ENCODE results near the gene CCDC181. TPM values are rescaled to one million over a fixed set of nuclear protein-coding genes. Genes with fewer than 3 reads are reported as not detected.

CCDC181 gene
- total and polyA plus RNA-seq, 2 donors (not counting 3 experiments of a cell fraction or from before 2014, with no cell fraction given) = 0.18 to 0.22 TPM

DNA sequence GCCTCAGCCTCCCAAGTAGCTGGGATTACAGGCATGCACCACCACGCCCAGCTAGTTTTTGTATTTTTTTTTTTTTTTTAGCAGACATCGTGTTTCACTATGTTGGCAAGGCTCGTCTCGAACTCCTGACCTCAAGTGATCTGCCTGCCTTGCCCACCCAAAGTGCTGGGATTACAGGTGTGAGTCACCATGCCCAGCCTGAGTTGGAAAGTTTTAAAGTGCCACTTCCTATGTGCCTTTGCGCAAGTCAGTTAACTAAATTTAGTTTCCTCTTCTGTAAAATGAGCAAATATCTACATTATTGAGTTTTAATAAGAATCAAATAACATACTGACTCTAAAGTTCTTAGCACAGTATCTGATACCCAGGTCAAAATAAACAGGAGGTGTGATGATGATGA lies 46.1 kb upstream of the CCDC181 start:
- ChIA-PET CTCF (interaction anchor here (0.6 to 1.3 kb wide), 2 partner anchors 13 to 36 kb away, joined by 3 read pairs; no protein-coding TSS in a partner anchor), POLR2A (no interaction called here)
- TF ChIP-seq GATA2 (IDR thresholded peaks at IDR 0.05; ENCODE audit: insufficient read depth, insufficient read length, low read depth, low read length) (no peak), JUN (IDR thresholded peaks at IDR 0.05; ENCODE audit: borderline replicate concordance, insufficient read depth, insufficient read length, low read depth) (no peak), MYC (IDR thresholded peaks at IDR 0.05; ENCODE audit: low read depth, low read length) (no peak), POLR2A (IDR thresholded peaks at IDR 0.05; ENCODE audit: low read depth, low read length) (no peak), EZH2 (IDR thresholded peaks at IDR 0.05; ENCODE audit: borderline replicate concordance, low read depth, low read length, severe bottlenecking) (no peak), POLR2AphosphoS5 (IDR thresholded peaks at IDR 0.05; ENCODE audit: insufficient read depth, low read depth, low read length) (no peak), FOS (IDR thresholded peaks at IDR 0.05; ENCODE audit: borderline replicate concordance, insufficient read depth, low read length) (no peak)
- TF ChIP-seq, protein P1, sequence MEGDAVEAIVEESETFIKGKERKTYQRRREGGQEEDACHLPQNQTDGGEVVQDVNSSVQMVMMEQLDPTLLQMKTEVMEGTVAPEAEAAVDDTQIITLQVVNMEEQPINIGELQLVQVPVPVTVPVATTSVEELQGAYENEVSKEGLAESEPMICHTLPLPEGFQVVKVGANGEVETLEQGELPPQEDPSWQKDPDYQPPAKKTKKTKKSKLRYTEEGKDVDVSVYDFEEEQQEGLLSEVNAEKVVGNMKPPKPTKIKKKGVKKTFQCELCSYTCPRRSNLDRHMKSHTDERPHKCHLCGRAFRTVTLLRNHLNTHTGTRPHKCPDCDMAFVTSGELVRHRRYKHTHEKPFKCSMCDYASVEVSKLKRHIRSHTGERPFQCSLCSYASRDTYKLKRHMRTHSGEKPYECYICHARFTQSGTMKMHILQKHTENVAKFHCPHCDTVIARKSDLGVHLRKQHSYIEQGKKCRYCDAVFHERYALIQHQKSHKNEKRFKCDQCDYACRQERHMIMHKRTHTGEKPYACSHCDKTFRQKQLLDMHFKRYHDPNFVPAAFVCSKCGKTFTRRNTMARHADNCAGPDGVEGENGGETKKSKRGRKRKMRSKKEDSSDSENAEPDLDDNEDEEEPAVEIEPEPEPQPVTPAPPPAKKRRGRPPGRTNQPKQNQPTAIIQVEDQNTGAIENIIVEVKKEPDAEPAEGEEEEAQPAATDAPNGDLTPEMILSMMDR (IDR thresholded peaks at IDR 0.05; ENCODE audit: extremely low read depth in 1 of 2, insufficient read depth in 1 of 2, low read depth in 1 of 2, low read length in 2 of 2) = no peak
- TF ChIP-seq, protein P2, sequence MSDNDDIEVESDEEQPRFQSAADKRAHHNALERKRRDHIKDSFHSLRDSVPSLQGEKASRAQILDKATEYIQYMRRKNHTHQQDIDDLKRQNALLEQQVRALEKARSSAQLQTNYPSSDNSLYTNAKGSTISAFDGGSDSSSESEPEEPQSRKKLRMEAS (IDR thresholded peaks at IDR 0.05; ENCODE audit: insufficient read depth, insufficient read length) = no peak

More for the DNA sequence above, 46.1 kb upstream of the CCDC181 start:
- no peak overlapping the region for H3K4me2 ChIP-seq (ENCODE audit: insufficient read depth, low read length)
- BruUV-seq (replicated peaks) = no TSS peak
- H4K20me1 ChIP-seq (replicated peaks; ENCODE audit: control insufficient read depth, extremely low read depth, insufficient read depth, low read length) = no peaks in the 10 kb centered on the region
- dilution Hi-C loops (cut with MboI; ENCODE audit: extremely low pct_ligation_motif_present, low sequenced_read_pairs) (no loop called here), intact Hi-C loops (cut with micrococcal nuclease) (loop anchor here (5.0 kb wide), 1 partner anchor 106 kb away; the partner anchor contains the start of genes BLZF1 and NME7)
- no peak overlapping the region for H3K4me3 ChIP-seq (replicated peaks in 1 of 3; ENCODE audit: insufficient read depth in 1 of 3, low read depth in 1 of 3, low read length in 3 of 3)
- no peak for FAIRE-seq
- no peak overlapping the region for H3K27ac ChIP-seq (ENCODE audit: insufficient read depth, low read depth, low read length)
- no peaks in the 10 kb centered on the region for H3K4me1 ChIP-seq (ENCODE audit: control insufficient read depth, extremely low read depth, insufficient read depth, low read length)
- H2AFZ ChIP-seq (ENCODE audit: low read depth, low read length) = no peak overlapping the region
- H3K36me3 ChIP-seq (ENCODE audit: control insufficient read depth in 2 of 2, extremely low read depth in 1 of 2, insufficient read depth in 2 of 2, low read length in 2 of 2) = peaks cover 0 to 2% of the 10 kb centered on the region in 2 experiments
- no peaks in the 10 kb centered on the region for H3K9me1 ChIP-seq (replicated peaks; ENCODE audit: control insufficient read depth, extremely low read depth, insufficient read depth, low read length)
- no peaks in the 10 kb centered on the region for H3K27me3 ChIP-seq (ENCODE audit: control insufficient read depth in 2 of 2, insufficient read depth in 2 of 2, low read length in 2 of 2)
- no peak for DNase-seq (ENCODE audit: low read depth, low spot score)
- H3K79me2 ChIP-seq (ENCODE audit: control insufficient read depth, insufficient read depth, low read length) = no peaks in the 10 kb centered on the region
- no peak overlapping the region for H3K9ac ChIP-seq (replicated peaks; ENCODE audit: extremely low read depth, insufficient read depth, low read length)
- no peaks in the 10 kb centered on the region for H3K9me3 ChIP-seq (replicated peaks; ENCODE audit: control insufficient read depth, insufficient read depth, low read length)

Measured in endothelial cell of umbilical vein (primary cell).